HepG2 (cell line): ENCODE results near the gene SP110. TPM values are rescaled to one million over a fixed set of nuclear protein-coding genes. Genes with fewer than 3 reads are reported as not detected.

ENCODE experiments used
- AKAP8 ChIP-seq: sonication (generic); formaldehyde crosslinking; IDR thresholded peaks from 2 replicates; pipeline ENCODE4 v1.5.1; 2020; ENCODE audit warnings: mild to moderate bottlenecking, missing genetic modification reagents
- CENPX ChIP-seq: sonication (generic); formaldehyde crosslinking; IDR thresholded peaks from 2 replicates; pipeline ENCODE4 v1.9.0; 2021; ENCODE audit warnings: mild to moderate bottlenecking, missing genetic modification reagents, moderate library complexity
- FOXJ3 ChIP-seq: sonication (generic); formaldehyde crosslinking; IDR thresholded peaks from 2 replicates; pipeline ENCODE4 v1.4.0; 2020; ENCODE audit warnings: missing genetic modification reagents, mild to moderate bottlenecking, borderline replicate concordance
- FOXM1 ChIP-seq: sonication (generic); formaldehyde crosslinking; IDR thresholded peaks from 2 replicates; pipeline ENCODE4 v1.5.0; 2020; ENCODE audit warnings: missing genetic modification reagents
- GPBP1L1 ChIP-seq: sonication (generic); formaldehyde crosslinking; IDR thresholded peaks from 2 replicates; pipeline ENCODE4 v1.5.0; 2020; ENCODE audit warnings: mild to moderate bottlenecking, missing genetic modification reagents
- IRF2 ChIP-seq: IDR thresholded peaks from 2 replicates; pipeline ENCODE4 v1.6.1; 2018; ENCODE audit warnings: missing genetic modification reagents, missing compliant biosample characterization
- MLLT10 ChIP-seq: sonication (generic); formaldehyde crosslinking; IDR thresholded peaks from 2 replicates; pipeline ENCODE4 v1.4.0; 2020; ENCODE audit warnings: missing genetic modification reagents
- NR1H2 ChIP-seq: sonication (generic); formaldehyde crosslinking; IDR thresholded peaks from 2 replicates; pipeline ENCODE4 v1.8.1; 2022; ENCODE audit warnings: low read depth, missing genetic modification reagents, borderline replicate concordance
- PHB2 ChIP-seq: fragments of 450-650 bp; IDR thresholded peaks from 2 replicates; pipeline ENCODE4 v1.6.1; 2018; ENCODE audit not compliant: partially characterized antibody
- RFX3 ChIP-seq: IDR thresholded peaks from 2 replicates; pipeline ENCODE4 v1.6.1; 2016; ENCODE audit warnings: missing biosample characterization, missing genetic modification reagents
- SAP130 ChIP-seq: IDR thresholded peaks from 2 replicates; pipeline ENCODE4 v1.6.1; 2016; ENCODE audit warnings: low read depth
- SNRNP70 ChIP-seq: fragments of 200-400 bp; formaldehyde crosslinking; IDR thresholded peaks from 2 replicates; pipeline ENCODE4 v1.6.1; 2017; ENCODE audit warnings: mild to moderate bottlenecking, low read depth, low read length, moderate library complexity
- SOX13 ChIP-seq, 3 experiments: fragments of 450-650 bp in 1 of 3; sonication (generic) in 1 of 3; formaldehyde crosslinking in 1 of 3; IDR thresholded peaks in 2 of 3; conservative IDR thresholded peaks in 1 of 3; 2 replicates each; pipeline versions ENCODE4 v1.5.0 to v1.6.1; 2016 to 2020; ENCODE audit warnings: antibody characterized with exemption in 1 of 3, mild to moderate bottlenecking in 1 of 3, missing compliant biosample characterization in 1 of 3, missing genetic modification reagents in 1 of 3, moderate library complexity in 1 of 3
- ZC3H13 ChIP-seq: sonication (generic); formaldehyde crosslinking; IDR thresholded peaks from 2 replicates; pipeline ENCODE4 v1.8.1; 2023; ENCODE audit warnings: mild to moderate bottlenecking, missing genetic modification reagents, moderate library complexity
- ZFP62 ChIP-seq: sonication (generic); formaldehyde crosslinking; IDR thresholded peaks from 2 replicates; pipeline ENCODE4 v1.4.0; 2020; ENCODE audit warnings: missing genetic modification reagents
- ZFY ChIP-seq: sonication (generic); formaldehyde crosslinking; IDR thresholded peaks from 2 replicates; pipeline ENCODE4 v1.4.0; 2020; ENCODE audit warnings: missing genetic modification reagents
- ZNF207 ChIP-seq: fragments of 450-650 bp; IDR thresholded peaks from 2 replicates; pipeline ENCODE4 v1.6.1; 2016; ENCODE audit warnings: antibody characterized with exemption, borderline replicate concordance
- ZNF234 ChIP-seq: sonication (generic); formaldehyde crosslinking; conservative IDR thresholded peaks from 2 replicates; pipeline ENCODE4 v1.5.1; 2020; ENCODE audit warnings: mild to moderate bottlenecking, missing genetic modification reagents
- ZNF746 ChIP-seq: sonication (generic); formaldehyde crosslinking; IDR thresholded peaks from 2 replicates; pipeline ENCODE4 v1.8.0; 2022; ENCODE audit warnings: mild to moderate bottlenecking, missing genetic modification reagents
- ZNF782 ChIP-seq: sonication (generic); formaldehyde crosslinking; IDR thresholded peaks from 2 replicates; pipeline ENCODE4 v1.4.0; 2020; ENCODE audit warnings: missing genetic modification reagents, mild to moderate bottlenecking, borderline replicate concordance
- polyA plus RNA-seq, 8 experiments: library from polyadenylated mRNA; depleted of rRNA in 3 of 8; stranded (reverse) in 7 of 8; unstranded in 1 of 8; fragments of >200 nt; fragmentation: Illumina TruSeq in 4 of 8; extraction: Trizol in 4 of 8; gene quantifications; 2 replicates each; pipeline versions ENCODE4 v1.2.1 to v1.2.3, GENCODE V29; 2011 to 2016; ENCODE audit warnings: low read depth in 4 of 8, missing spikeins in 1 of 8, mixed read lengths in 1 of 8; ENCODE audit not compliant: insufficient read depth in 1 of 8
- total RNA-seq, 5 experiments: library from RNA; depleted of rRNA; stranded (reverse); fragments of >200 nt; fragmentation: Illumina TruSeq; extraction: Trizol; gene quantifications; 2 replicates each; pipeline ENCODE4 v1.2.3, GENCODE V29; 2016; ENCODE audit warnings: low read depth in 1 of 5
- TF ChIP-seq, protein P1 (sequence below): sonication (generic); formaldehyde crosslinking; IDR thresholded peaks from 2 replicates; pipeline ENCODE4 v1.4.0; 2020; ENCODE audit warnings: missing genetic modification reagents
- TF ChIP-seq, protein P2 (sequence below): IDR thresholded peaks from 2 replicates; pipeline ENCODE4 v1.6.1; 2016; ENCODE audit warnings: mild to moderate bottlenecking, missing biosample characterization, missing genetic modification reagents
- TF ChIP-seq, protein P3 (sequence below): sonication (generic); formaldehyde crosslinking; IDR thresholded peaks from 2 replicates; pipeline ENCODE4 v1.5.0; 2020; ENCODE audit warnings: mild to moderate bottlenecking, missing genetic modification reagents

The SP110 gene
- total and polyA plus RNA-seq, 2 of the 13 experiments (the other 11 are each of a cell fraction or from before 2014, with no cell fraction given), result 7.9 to 10.4 TPM

GRCh38 chr2:230219419-230220331 is at the start of gene SP110 (continued):
- TF ChIP-seq, protein P1, sequence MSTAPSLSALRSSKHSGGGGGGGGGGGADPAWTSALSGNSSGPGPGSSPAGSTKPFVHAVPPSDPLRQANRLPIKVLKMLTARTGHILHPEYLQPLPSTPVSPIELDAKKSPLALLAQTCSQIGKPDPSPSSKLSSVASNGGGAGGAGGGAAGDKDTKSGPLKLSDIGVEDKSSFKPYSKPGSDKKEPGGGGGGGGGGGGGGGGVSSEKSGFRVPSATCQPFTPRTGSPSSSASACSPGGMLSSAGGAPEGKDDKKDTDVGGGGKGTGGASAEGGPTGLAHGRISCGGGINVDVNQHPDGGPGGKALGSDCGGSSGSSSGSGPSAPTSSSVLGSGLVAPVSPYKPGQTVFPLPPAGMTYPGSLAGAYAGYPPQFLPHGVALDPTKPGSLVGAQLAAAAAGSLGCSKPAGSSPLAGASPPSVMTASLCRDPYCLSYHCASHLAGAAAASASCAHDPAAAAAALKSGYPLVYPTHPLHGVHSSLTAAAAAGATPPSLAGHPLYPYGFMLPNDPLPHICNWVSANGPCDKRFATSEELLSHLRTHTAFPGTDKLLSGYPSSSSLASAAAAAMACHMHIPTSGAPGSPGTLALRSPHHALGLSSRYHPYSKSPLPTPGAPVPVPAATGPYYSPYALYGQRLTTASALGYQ (CRISPR knock-in tag), result no peak
- TF ChIP-seq IRF2 (CRISPR knock-in tag) (peak; percentile 100), SNRNP70 (no peak), ZC3H13 (no peak), FOXM1 (CRISPR knock-in tag) (no peak), FOXJ3 (CRISPR knock-in tag) (peak; percentile 35; the same call in 1 of the 2 replicates), AKAP8 (CRISPR knock-in tag) (no peak), ZNF234 (CRISPR knock-in tag) (no peak), ZFP62 (CRISPR knock-in tag) (no peak), ZFY (CRISPR knock-in tag) (0 out of 2 replicates have a peak, but pooled peaks have one; percentile 18), ZNF746 (no peak), SOX13 (IDR thresholded peaks at IDR 0.05) (no peak), SOX13 (CRISPR knock-in tag; conservative IDR thresholded peaks at IDR 0.05 in 1 of 2, IDR thresholded peaks at IDR 0.05 in 1 of 2) (peak in 1 of 2 experiments; percentile 13; a peak in 1 of 4 replicates), ZNF207 (no peak), PHB2 (no peak), SAP130 (CRISPR knock-in tag) (peak; percentile 97), CENPX (CRISPR knock-in tag) (no peak), NR1H2 (CRISPR knock-in tag) (no peak), ZNF782 (CRISPR knock-in tag) (no peak), MLLT10 (no peak), RFX3 (no peak), GPBP1L1 (CRISPR knock-in tag) (no peak)
- TF ChIP-seq, protein P2, sequence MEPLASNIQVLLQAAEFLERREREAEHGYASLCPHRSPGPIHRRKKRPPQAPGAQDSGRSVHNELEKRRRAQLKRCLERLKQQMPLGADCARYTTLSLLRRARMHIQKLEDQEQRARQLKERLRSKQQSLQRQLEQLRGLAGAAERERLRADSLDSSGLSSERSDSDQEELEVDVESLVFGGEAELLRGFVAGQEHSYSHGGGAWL (CRISPR knock-in tag), result no peak
- TF ChIP-seq, protein P3, sequence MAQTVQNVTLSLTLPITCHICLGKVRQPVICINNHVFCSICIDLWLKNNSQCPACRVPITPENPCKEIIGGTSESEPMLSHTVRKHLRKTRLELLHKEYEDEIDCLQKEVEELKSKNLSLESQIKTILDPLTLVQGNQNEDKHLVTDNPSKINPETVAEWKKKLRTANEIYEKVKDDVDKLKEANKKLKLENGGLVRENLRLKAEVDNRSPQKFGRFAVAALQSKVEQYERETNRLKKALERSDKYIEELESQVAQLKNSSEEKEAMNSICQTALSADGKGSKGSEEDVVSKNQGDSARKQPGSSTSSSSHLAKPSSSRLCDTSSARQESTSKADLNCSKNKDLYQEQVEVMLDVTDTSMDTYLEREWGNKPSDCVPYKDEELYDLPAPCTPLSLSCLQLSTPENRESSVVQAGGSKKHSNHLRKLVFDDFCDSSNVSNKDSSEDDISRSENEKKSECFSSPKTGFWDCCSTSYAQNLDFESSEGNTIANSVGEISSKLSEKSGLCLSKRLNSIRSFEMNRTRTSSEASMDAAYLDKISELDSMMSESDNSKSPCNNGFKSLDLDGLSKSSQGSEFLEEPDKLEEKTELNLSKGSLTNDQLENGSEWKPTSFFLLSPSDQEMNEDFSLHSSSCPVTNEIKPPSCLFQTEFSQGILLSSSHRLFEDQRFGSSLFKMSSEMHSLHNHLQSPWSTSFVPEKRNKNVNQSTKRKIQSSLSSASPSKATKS (CRISPR knock-in tag), result no peak
